ENCODE results near the gene FRMD4B. TPM values are rescaled to one million over a fixed set of nuclear protein-coding genes. Genes with fewer than 3 reads are reported as not detected.

FRMD4B gene
- total and polyA plus RNA-seq, 2 experiments from 2014 or later = not detected

- no peaks in the 10 kb centered on the region for H3F3A ChIP-seq (ENCODE audit: insufficient read depth)
- no peaks in the 10 kb centered on the region for H3K79me2 ChIP-seq (ENCODE audit: insufficient read depth)
- H3K4me3 ChIP-seq = no peak overlapping the region
- H3K4me2 ChIP-seq (ENCODE audit: unreplicated experiment) = no peak overlapping the region
- WGBS, 2 experiments (ENCODE audit: low coverage in 1 of 2, low lambda C conversion rate in 2 of 2, missing lambda C conversion rate in 2 of 2) = 73 to 79% methylated on average over 2 of the region's 2 CpGs
- no peaks in the 10 kb centered on the region for H3K27me3 ChIP-seq (replicated peaks; ENCODE audit: insufficient read depth)
- no peaks in the 10 kb centered on the region for H3K9me2 ChIP-seq (ENCODE audit: insufficient read depth)
- in situ Hi-C loops (cut with MboI) = loop anchor here (25.0 kb wide), 1 partner anchor 488 kb away; no protein-coding TSS in a partner anchor
- no peaks in the 10 kb centered on the region for H3K9me3 ChIP-seq (ENCODE audit: low read depth)
- no peak for DNase-seq
- no peaks in the 10 kb centered on the region for H4K20me1 ChIP-seq (ENCODE audit: insufficient read depth)
- no peak overlapping the region for H2AFZ ChIP-seq
- H3K27ac ChIP-seq = no peak overlapping the region
- TF ChIP-seq EZH2phosphoT487 (IDR thresholded peaks at IDR 0.05; ENCODE audit: insufficient read depth, low read depth) = no peak
- no peak for TF ChIP-seq EZH2 (IDR thresholded peaks at IDR 0.05; ENCODE audit: insufficient read depth, poor library complexity, severe bottlenecking)
- H3K36me3 ChIP-seq (ENCODE audit: low read depth) = no peaks in the 10 kb centered on the region
- H3K9ac ChIP-seq = no peak overlapping the region
- no peaks in the 10 kb centered on the region for H3K4me1 ChIP-seq (ENCODE audit: insufficient read depth)
These were observed 211.4 kb downstream of the FRMD4B start for GRCh38 chr3:69174445-69174844.

DNA sequence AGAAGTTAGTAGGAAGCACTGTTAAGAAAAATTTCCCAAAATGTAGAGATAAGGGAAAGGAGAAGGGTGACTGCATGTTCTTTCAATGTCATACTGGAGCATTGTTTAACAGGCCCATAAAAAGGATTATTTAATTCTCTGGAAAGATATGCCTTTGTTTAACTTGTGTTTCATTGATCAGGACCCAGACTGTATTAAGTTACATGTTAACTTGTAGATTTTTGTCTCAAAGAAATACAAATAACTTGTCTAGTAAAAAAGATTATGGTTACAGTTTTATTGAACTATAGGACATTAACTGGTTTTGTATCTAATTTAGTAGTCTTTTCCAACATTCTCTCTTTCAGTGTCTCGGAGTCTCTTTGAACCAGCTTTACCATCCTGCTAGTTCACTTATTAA, 213.8 kb downstream of the FRMD4B start:
- WGBS, 2 experiments (ENCODE audit: low coverage in 1 of 2, low lambda C conversion rate in 2 of 2, missing lambda C conversion rate in 2 of 2) = 98 to 100% methylated on average over 1 of the region's 1 CpG
- no peaks in the 10 kb centered on the region for H3K9me3 ChIP-seq (ENCODE audit: low read depth)
- H3K27ac ChIP-seq = no peak overlapping the region
- H3K4me2 ChIP-seq (ENCODE audit: unreplicated experiment) = no peak overlapping the region
- no peaks in the 10 kb centered on the region for H3K9me2 ChIP-seq (ENCODE audit: insufficient read depth)
- no peak overlapping the region for H3K4me3 ChIP-seq
- in situ Hi-C loops (cut with MboI) = loop anchor here (25.0 kb wide), 1 partner anchor 490 kb away; no protein-coding TSS in a partner anchor
- H3K36me3 ChIP-seq (ENCODE audit: low read depth) = no peaks in the 10 kb centered on the region
- TF ChIP-seq EZH2 (IDR thresholded peaks at IDR 0.05; ENCODE audit: insufficient read depth, poor library complexity, severe bottlenecking) (no peak), EZH2phosphoT487 (IDR thresholded peaks at IDR 0.05; ENCODE audit: insufficient read depth, low read depth) (no peak)
- H3F3A ChIP-seq (ENCODE audit: insufficient read depth) = no peaks in the 10 kb centered on the region
- H3K79me2 ChIP-seq (ENCODE audit: insufficient read depth) = no peaks in the 10 kb centered on the region
- H3K9ac ChIP-seq = no peak overlapping the region
- H4K20me1 ChIP-seq (ENCODE audit: insufficient read depth) = no peaks in the 10 kb centered on the region
- DNase-seq = no peak
- H3K27me3 ChIP-seq (replicated peaks; ENCODE audit: insufficient read depth) = no peaks in the 10 kb centered on the region
- H3K4me1 ChIP-seq (ENCODE audit: insufficient read depth) = no peaks in the 10 kb centered on the region
- no peak overlapping the region for H2AFZ ChIP-seq

- DNase-seq = no peak
- Histone ChIP-seq H2AFZ (no peak overlapping the region), H4K20me1 (ENCODE audit: insufficient read depth) (no peaks in the 10 kb centered on the region), H3K9me2 (ENCODE audit: insufficient read depth) (no peaks in the 10 kb centered on the region), H3K9ac (no peak overlapping the region), H3K4me2 (ENCODE audit: unreplicated experiment) (no peak overlapping the region), H3F3A (ENCODE audit: insufficient read depth) (no peaks in the 10 kb centered on the region), H3K79me2 (ENCODE audit: insufficient read depth) (no peaks in the 10 kb centered on the region), H3K27me3 (replicated peaks; ENCODE audit: insufficient read depth) (no peaks in the 10 kb centered on the region), H3K4me1 (ENCODE audit: insufficient read depth) (no peaks in the 10 kb centered on the region), H3K9me3 (ENCODE audit: low read depth) (no peaks in the 10 kb centered on the region), H3K36me3 (ENCODE audit: low read depth) (no peaks in the 10 kb centered on the region), H3K4me3 (no peak overlapping the region), H3K27ac (no peak overlapping the region)
- TF ChIP-seq EZH2 (IDR thresholded peaks at IDR 0.05; ENCODE audit: insufficient read depth, poor library complexity, severe bottlenecking) (no peak), EZH2phosphoT487 (IDR thresholded peaks at IDR 0.05; ENCODE audit: insufficient read depth, low read depth) (no peak)
- WGBS, 2 experiments (ENCODE audit: low coverage in 1 of 2, low lambda C conversion rate in 2 of 2, missing lambda C conversion rate in 2 of 2) = 94 to 100% methylated on average over 1 of the region's 1 CpG
- in situ Hi-C loops (cut with MboI) = loop anchor here (10.0 to 25.0 kb wide), 2 partner anchors 258 to 496 kb away; no protein-coding TSS in a partner anchor
These were observed 219.4 kb downstream of the FRMD4B start for GRCh38 chr3:69166446-69166845.

DNA sequence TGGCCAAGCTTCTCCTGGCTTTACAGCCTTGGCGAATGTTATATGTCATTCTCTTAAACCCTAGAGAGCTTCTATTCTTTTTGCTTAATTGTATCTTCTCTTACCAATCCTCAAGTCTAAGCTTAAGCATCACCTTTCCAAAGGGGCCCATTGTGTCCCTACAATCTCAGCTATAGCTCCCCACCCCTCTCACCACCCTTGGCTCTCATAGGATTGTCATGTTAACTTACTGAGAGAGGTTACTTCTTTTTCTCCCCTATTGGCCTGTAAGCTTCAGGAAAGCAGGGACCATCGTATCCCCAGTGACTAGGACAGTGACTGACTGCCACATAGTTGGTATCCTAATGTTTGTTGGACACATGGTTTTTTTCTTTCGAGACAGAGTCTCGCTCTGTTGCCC, 220.1 kb downstream of the FRMD4B start:
- H3K9ac ChIP-seq = no peak overlapping the region
- H3K27me3 ChIP-seq (replicated peaks; ENCODE audit: insufficient read depth) = no peaks in the 10 kb centered on the region
- no peak overlapping the region for H3K4me3 ChIP-seq
- no peaks in the 10 kb centered on the region for H3K79me2 ChIP-seq (ENCODE audit: insufficient read depth)
- no peak overlapping the region for H3K27ac ChIP-seq
- H3F3A ChIP-seq (ENCODE audit: insufficient read depth) = no peaks in the 10 kb centered on the region
- TF ChIP-seq EZH2 (IDR thresholded peaks at IDR 0.05; ENCODE audit: insufficient read depth, poor library complexity, severe bottlenecking) (no peak), EZH2phosphoT487 (IDR thresholded peaks at IDR 0.05; ENCODE audit: insufficient read depth, low read depth) (no peak)
- in situ Hi-C loops (cut with MboI) = loop anchor here (10.0 to 25.0 kb wide), 2 partner anchors 259 to 497 kb away; no protein-coding TSS in a partner anchor
- no peaks in the 10 kb centered on the region for H3K4me1 ChIP-seq (ENCODE audit: insufficient read depth)
- WGBS, 2 experiments (ENCODE audit: low coverage in 1 of 2, low lambda C conversion rate in 2 of 2, missing lambda C conversion rate in 2 of 2) = 73 to 78% methylated on average over 4 of the region's 4 CpGs
- no peaks in the 10 kb centered on the region for H4K20me1 ChIP-seq (ENCODE audit: insufficient read depth)
- H2AFZ ChIP-seq = no peak overlapping the region
- H3K36me3 ChIP-seq (ENCODE audit: low read depth) = no peaks in the 10 kb centered on the region
- H3K9me2 ChIP-seq (ENCODE audit: insufficient read depth) = no peaks in the 10 kb centered on the region
- no peak for DNase-seq
- no peak overlapping the region for H3K4me2 ChIP-seq (ENCODE audit: unreplicated experiment)
- no peaks in the 10 kb centered on the region for H3K9me3 ChIP-seq (ENCODE audit: low read depth)

- H3K4me3 ChIP-seq = no peak overlapping the region
- H3K4me1 ChIP-seq (ENCODE audit: insufficient read depth) = no peaks in the 10 kb centered on the region
- H3K9me3 ChIP-seq (ENCODE audit: low read depth) = no peaks in the 10 kb centered on the region
- no peak overlapping the region for H3K9ac ChIP-seq
- H2AFZ ChIP-seq = no peak overlapping the region
- no peaks in the 10 kb centered on the region for H3F3A ChIP-seq (ENCODE audit: insufficient read depth)
- DNase-seq = no peak
- TF ChIP-seq EZH2 (IDR thresholded peaks at IDR 0.05; ENCODE audit: insufficient read depth, poor library complexity, severe bottlenecking) (no peak), EZH2phosphoT487 (IDR thresholded peaks at IDR 0.05; ENCODE audit: insufficient read depth, low read depth) (no peak)
- H3K4me2 ChIP-seq (ENCODE audit: unreplicated experiment) = no peak overlapping the region
- H3K79me2 ChIP-seq (ENCODE audit: insufficient read depth) = no peaks in the 10 kb centered on the region
- in situ Hi-C loops (cut with MboI) = loop anchor here (5.0 to 25.0 kb wide), 3 partner anchors 143 to 498 kb away; no protein-coding TSS in a partner anchor
- no peak overlapping the region for H3K27ac ChIP-seq
- H3K9me2 ChIP-seq (ENCODE audit: insufficient read depth) = no peaks in the 10 kb centered on the region
- no peaks in the 10 kb centered on the region for H3K27me3 ChIP-seq (replicated peaks; ENCODE audit: insufficient read depth)
- H4K20me1 ChIP-seq (ENCODE audit: insufficient read depth) = no peaks in the 10 kb centered on the region
- H3K36me3 ChIP-seq (ENCODE audit: low read depth) = no peaks in the 10 kb centered on the region
These were observed 221.6 kb downstream of the FRMD4B start for GRCh38 chr3:69164296-69164695.
